Measurements from ENCODE around the gene SLC26A6. TPM values are rescaled to one million over a fixed set of nuclear protein-coding genes. Genes with fewer than 3 reads are reported as not detected.

Gene SLC26A6
- total RNA-seq, 1 experiment from 2014 or later: 9.7 TPM

- Histone ChIP-seq H3K4me3 (no peak overlapping the region), H3K9me3 (no peaks in the 10 kb centered on the region), H3K27me3 (no peaks in the 10 kb centered on the region), H3K36me3 (peaks cover 17% of the 10 kb centered on the region)
- no peak for DNase-seq
Measured at GRCh38 chr3:48596676-48597407, 38.4 kb downstream of the SLC26A6 start.

- no peak for DNase-seq
- H3K36me3 ChIP-seq: peaks cover 17% of the 10 kb centered on the region
- H3K4me3 ChIP-seq: no peak overlapping the region
- no peaks in the 10 kb centered on the region for H3K27me3 ChIP-seq
- H3K9me3 ChIP-seq: no peaks in the 10 kb centered on the region
Measured at GRCh38 chr3:48596157-48596556, 39.1 kb downstream of the SLC26A6 start.

- Histone ChIP-seq H3K4me3 (no peak overlapping the region), H3K27me3 (no peaks in the 10 kb centered on the region), H3K36me3 (peaks cover 17% of the 10 kb centered on the region)
Measured at GRCh38 chr3:48595526-48596121, 39.6 kb downstream of the SLC26A6 start.

GRCh38 chr3:48595075-48595525 is 40.2 kb downstream of the SLC26A6 start, which contains the start of gene COL7A1:
TSS of gene COL7A1 (minus strand) at chr3:48595329. CDS start at chr3:48595159, 170 bp downstream.
- no peaks in the 10 kb centered on the region for H3K9me3 ChIP-seq
- no peak within 1 kb of the TSS for H3K4me3 ChIP-seq
- H3K27me3 ChIP-seq: no peaks in the 10 kb centered on the region
- DNase-seq: no peak
- peaks cover 14% of the 10 kb centered on the region for H3K36me3 ChIP-seq

More at GRCh38 chr3:48595526-48596121, 39.6 kb downstream of the SLC26A6 start:
- no peaks in the 10 kb centered on the region for H3K9me3 ChIP-seq
- peak; percentile 75 for DNase-seq

GRCh38 chr3:48594417-48595049 is 40.7 kb downstream of the SLC26A6 start:
- Histone ChIP-seq H3K9me3 (no peaks in the 10 kb centered on the region), H3K27me3 (no peaks in the 10 kb centered on the region), H3K4me3 (no peak overlapping the region), H3K36me3 (peaks cover 13% of the 10 kb centered on the region)
- no peak for DNase-seq

- H3K36me3 ChIP-seq: peaks cover 9% of the 10 kb centered on the region
- no peaks in the 10 kb centered on the region for H3K27me3 ChIP-seq
- no peak for DNase-seq
- no peaks in the 10 kb centered on the region for H3K9me3 ChIP-seq
- H3K4me3 ChIP-seq: no peak overlapping the region
Measured at GRCh38 chr3:48593337-48593736, 41.9 kb downstream of the SLC26A6 start.

- DNase-seq: no peak
- H3K9me3 ChIP-seq: no peaks in the 10 kb centered on the region
- H3K36me3 ChIP-seq: peaks cover 3% of the 10 kb centered on the region
- H3K4me3 ChIP-seq: no peak overlapping the region
- H3K27me3 ChIP-seq: no peaks in the 10 kb centered on the region
Measured at GRCh38 chr3:48592519-48593087, 42.7 kb downstream of the SLC26A6 start.

GRCh38 chr3:48591886-48592518 is 43.3 kb downstream of the SLC26A6 start:
- H3K36me3 ChIP-seq: no peaks in the 10 kb centered on the region
- no peaks in the 10 kb centered on the region for H3K27me3 ChIP-seq
- H3K4me3 ChIP-seq: no peak overlapping the region
- no peaks in the 10 kb centered on the region for H3K9me3 ChIP-seq
- no peak for DNase-seq

- H3K4me3 ChIP-seq: no peak overlapping the region
- no peaks in the 10 kb centered on the region for H3K27me3 ChIP-seq
- no peaks in the 10 kb centered on the region for H3K9me3 ChIP-seq
- DNase-seq: no peak
- no peaks in the 10 kb centered on the region for H3K36me3 ChIP-seq
Measured at GRCh38 chr3:48591436-48591835, 43.8 kb downstream of the SLC26A6 start.

- no peaks in the 10 kb centered on the region for H3K27me3 ChIP-seq
- no peak for DNase-seq
- H3K9me3 ChIP-seq: no peaks in the 10 kb centered on the region
- H3K36me3 ChIP-seq: no peaks in the 10 kb centered on the region
- no peak overlapping the region for H3K4me3 ChIP-seq
Measured at GRCh38 chr3:48588230-48588629, 47.0 kb downstream of the SLC26A6 start.

- Histone ChIP-seq H3K36me3 (no peaks in the 10 kb centered on the region), H3K4me3 (no peak overlapping the region), H3K9me3 (no peaks in the 10 kb centered on the region), H3K27me3 (no peaks in the 10 kb centered on the region)
- no peak for DNase-seq
Measured at GRCh38 chr3:48587686-48588085, 47.6 kb downstream of the SLC26A6 start.

GRCh38 chr3:48585411-48585810 is 49.9 kb downstream of the SLC26A6 start:
- no peak for DNase-seq
- H3K9me3 ChIP-seq: no peaks in the 10 kb centered on the region
- no peaks in the 10 kb centered on the region for H3K27me3 ChIP-seq
- no peak overlapping the region for H3K4me3 ChIP-seq
- H3K36me3 ChIP-seq: no peaks in the 10 kb centered on the region

- H3K36me3 ChIP-seq: no peaks in the 10 kb centered on the region
- DNase-seq: no peak
- H3K4me3 ChIP-seq: no peak overlapping the region
- no peaks in the 10 kb centered on the region for H3K9me3 ChIP-seq
- H3K27me3 ChIP-seq: no peaks in the 10 kb centered on the region
Measured at GRCh38 chr3:48584836-48585235, 50.4 kb downstream of the SLC26A6 start.

- no peak for DNase-seq
- H3K4me3 ChIP-seq: no peak overlapping the region
- no peaks in the 10 kb centered on the region for H3K36me3 ChIP-seq
- no peaks in the 10 kb centered on the region for H3K27me3 ChIP-seq
- no peaks in the 10 kb centered on the region for H3K9me3 ChIP-seq
Measured at GRCh38 chr3:48581621-48582481, 53.4 kb downstream of the SLC26A6 start.

- no peaks in the 10 kb centered on the region for H3K9me3 ChIP-seq
- H3K36me3 ChIP-seq: no peaks in the 10 kb centered on the region
Measured at GRCh38 chr3:48576647-48577046, 58.6 kb downstream of the SLC26A6 start.

More at GRCh38 chr3:48576647-48577046, 58.6 kb downstream of the SLC26A6 start:
- no peak for DNase-seq
- H3K4me3 ChIP-seq: no peak overlapping the region
- no peaks in the 10 kb centered on the region for H3K27me3 ChIP-seq
